ENCODE data around the gene SHISA2.

The SHISA2 gene

GRCh38 chr13:26025196-26025595 is 26.6 kb downstream of the SHISA2 start:
- Histone ChIP-seq H3K36me3 (ENCODE audit: control insufficient read depth in 2 of 2, insufficient read depth in 1 of 2, low read length in 2 of 2) (no peaks in the 10 kb centered on the region), H3K4me1 (ENCODE audit: control insufficient read depth, insufficient read depth, low read length) (peaks cover 8% of the 10 kb centered on the region)
- CTCF ChIA-PET, result interaction anchor here (1.0 kb wide), 1 partner anchor 695 kb away, joined by 4 read pairs; no protein-coding TSS in a partner anchor

More at GRCh38 chr13:26025196-26025595, 26.6 kb downstream of the SHISA2 start:
- Histone ChIP-seq H3K9me3 (ENCODE audit: control insufficient read depth, insufficient read depth, low read depth, low read length) (no peaks in the 10 kb centered on the region), H3K4me3 (ENCODE audit: low read depth, low read length) (no peak overlapping the region), H3K27ac (ENCODE audit: extremely low read depth, low read depth, low read length) (no peak overlapping the region)
- no peak for TF ChIP-seq ZNF132 (tag by site-specific recombination; IDR thresholded peaks at IDR 0.05; ENCODE audit: borderline replicate concordance)
- no peak for TF ChIP-seq ZNF518A (tag by site-specific recombination; conservative IDR thresholded peaks at IDR 0.05; ENCODE audit: low read depth)
- TF ChIP-seq, protein P1, sequence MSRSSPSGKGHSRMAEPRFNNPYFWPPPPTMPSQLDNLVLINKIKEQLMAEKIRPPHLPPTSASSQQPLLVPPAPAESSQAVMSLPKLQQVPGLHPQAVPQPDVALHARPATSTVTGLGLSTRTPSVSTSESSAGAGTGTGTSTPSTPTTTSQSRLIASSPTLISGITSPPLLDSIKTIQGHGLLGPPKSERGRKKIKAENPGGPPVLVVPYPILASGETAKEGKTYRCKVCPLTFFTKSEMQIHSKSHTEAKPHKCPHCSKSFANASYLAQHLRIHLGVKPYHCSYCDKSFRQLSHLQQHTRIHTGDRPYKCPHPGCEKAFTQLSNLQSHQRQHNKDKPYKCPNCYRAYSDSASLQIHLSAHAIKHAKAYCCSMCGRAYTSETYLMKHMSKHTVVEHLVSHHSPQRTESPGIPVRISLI (tag by site-specific recombination; IDR thresholded peaks at IDR 0.05), result no peak
- TF ChIP-seq, protein P2, sequence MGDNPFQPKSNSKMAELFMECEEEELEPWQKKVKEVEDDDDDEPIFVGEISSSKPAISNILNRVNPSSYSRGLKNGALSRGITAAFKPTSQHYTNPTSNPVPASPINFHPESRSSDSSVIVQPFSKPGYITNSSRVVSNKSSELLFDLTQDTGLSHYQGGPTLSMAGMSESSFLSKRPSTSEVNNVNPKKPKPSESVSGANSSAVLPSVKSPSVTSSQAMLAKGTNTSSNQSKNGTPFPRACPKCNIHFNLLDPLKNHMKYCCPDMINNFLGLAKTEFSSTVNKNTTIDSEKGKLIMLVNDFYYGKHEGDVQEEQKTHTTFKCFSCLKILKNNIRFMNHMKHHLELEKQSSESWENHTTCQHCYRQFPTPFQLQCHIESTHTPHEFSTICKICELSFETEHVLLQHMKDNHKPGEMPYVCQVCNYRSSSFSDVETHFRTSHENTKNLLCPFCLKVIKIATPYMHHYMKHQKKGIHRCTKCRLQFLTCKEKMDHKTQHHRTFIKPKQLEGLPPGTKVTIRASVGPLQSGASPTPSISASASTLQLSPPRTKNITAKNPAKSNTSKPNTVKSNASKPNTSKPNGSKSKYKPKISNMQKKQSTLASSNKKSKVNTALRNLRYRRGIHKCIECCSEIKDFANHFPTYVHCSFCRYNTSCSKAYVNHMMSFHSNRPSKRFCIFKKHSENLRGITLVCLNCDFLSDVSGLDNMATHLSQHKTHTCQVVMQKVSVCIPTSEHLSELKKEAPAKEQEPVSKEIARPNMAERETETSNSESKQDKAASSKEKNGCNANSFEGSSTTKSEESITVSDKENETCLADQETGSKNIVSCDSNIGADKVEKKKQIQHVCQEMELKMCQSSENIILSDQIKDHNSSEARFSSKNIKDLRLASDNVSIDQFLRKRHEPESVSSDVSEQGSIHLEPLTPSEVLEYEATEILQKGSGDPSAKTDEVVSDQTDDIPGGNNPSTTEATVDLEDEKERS (tag by site-specific recombination; IDR thresholded peaks at IDR 0.05), result no peak
- TF ChIP-seq ZNF747 (tag by site-specific recombination; IDR thresholded peaks at IDR 0.05), result no peak
- TF ChIP-seq ZSCAN16 (tag by site-specific recombination; IDR thresholded peaks at IDR 0.05), result no peak
- no peak for TF ChIP-seq ZNF16 (tag by site-specific recombination; IDR thresholded peaks at IDR 0.05; ENCODE audit: low read depth)
- TF ChIP-seq ZNF184 (tag by site-specific recombination; IDR thresholded peaks at IDR 0.05), result no peak
- no peak for TF ChIP-seq HOXA7 (CRISPR knock-in tag; IDR thresholded peaks at IDR 0.05; ENCODE audit: borderline replicate concordance)
- TF ChIP-seq, protein P3, sequence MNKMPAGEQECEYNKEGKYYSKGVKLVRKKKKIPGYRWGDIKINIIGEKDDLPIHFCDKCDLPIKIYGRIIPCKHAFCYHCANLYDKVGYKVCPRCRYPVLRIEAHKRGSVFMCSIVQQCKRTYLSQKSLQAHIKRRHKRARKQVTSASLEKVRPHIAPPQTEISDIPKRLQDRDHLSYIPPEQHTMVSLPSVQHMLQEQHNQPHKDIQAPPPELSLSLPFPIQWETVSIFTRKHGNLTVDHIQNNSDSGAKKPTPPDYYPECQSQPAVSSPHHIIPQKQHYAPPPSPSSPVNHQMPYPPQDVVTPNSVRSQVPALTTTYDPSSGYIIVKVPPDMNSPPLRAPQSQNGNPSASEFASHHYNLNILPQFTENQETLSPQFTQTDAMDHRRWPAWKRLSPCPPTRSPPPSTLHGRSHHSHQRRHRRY (tag by site-specific recombination; IDR thresholded peaks at IDR 0.05), result no peak
- POLR2A ChIA-PET, result no interaction called here

Measured in HEK293 (cell line).